ENCODE results near the gene MCTP1. TPM values are rescaled to one million over a fixed set of nuclear protein-coding genes. Genes with fewer than 3 reads are reported as not detected.
A peak's percentile ranks its signal among the peaks of the same experiment; 100 is the strongest.

MCTP1 gene
- total and polyA plus RNA-seq, 8 donors = 4.4 to 55.1 (median 5.9) TPM

DNA sequence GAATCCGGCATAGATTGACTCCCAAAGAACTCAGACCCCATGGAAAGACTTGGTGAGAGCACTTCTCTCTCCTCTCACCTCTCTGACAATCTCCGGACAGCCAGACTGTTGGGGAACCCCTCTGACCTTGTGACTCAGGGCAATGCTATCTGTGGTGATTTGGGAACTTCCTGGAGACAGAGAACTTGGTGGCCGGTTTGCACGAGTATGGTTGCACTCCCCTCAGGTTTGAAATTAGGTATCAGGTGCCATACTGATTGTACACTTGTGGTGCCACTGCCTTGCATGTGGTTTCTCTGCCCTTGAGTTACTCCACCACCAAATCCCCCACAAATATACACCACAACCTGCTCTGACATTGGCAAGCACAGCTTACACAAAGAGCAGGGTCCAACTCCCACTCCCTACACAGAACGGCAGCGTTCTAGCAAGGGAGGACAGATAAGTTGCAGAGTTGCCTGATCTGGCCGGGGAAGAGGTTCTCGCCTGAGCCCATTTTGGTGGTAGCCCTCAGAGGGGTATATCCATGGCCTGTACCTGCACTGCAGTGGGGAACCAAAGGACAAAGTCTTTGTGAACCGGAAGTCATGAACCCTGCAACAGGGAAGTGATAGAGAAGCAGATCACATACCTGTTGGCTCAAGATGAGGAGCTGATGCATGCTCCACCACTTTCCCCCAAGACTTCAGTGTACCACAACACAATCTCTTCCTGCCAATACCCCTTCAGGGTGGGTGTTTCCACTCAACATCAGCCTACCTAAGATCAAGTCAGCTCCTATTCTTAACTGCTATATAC is 255.1 kb downstream of the MCTP1 start:
- Histone ChIP-seq H3K4me1 (peaks cover 0 to 29% of the 10 kb centered on the region in 2 donors), H3K4me3 (no peak overlapping the region), H3K27ac (no peak overlapping the region), H3K9me3 (peaks cover 0 to 10% of the 10 kb centered on the region in 2 donors), H3K27me3 (no peaks in the 10 kb centered on the region), H3K36me3 (no peaks in the 10 kb centered on the region)
- intact Hi-C loops (cut with DNase I) = no loop called here
- TF ChIP-seq, protein P1, sequence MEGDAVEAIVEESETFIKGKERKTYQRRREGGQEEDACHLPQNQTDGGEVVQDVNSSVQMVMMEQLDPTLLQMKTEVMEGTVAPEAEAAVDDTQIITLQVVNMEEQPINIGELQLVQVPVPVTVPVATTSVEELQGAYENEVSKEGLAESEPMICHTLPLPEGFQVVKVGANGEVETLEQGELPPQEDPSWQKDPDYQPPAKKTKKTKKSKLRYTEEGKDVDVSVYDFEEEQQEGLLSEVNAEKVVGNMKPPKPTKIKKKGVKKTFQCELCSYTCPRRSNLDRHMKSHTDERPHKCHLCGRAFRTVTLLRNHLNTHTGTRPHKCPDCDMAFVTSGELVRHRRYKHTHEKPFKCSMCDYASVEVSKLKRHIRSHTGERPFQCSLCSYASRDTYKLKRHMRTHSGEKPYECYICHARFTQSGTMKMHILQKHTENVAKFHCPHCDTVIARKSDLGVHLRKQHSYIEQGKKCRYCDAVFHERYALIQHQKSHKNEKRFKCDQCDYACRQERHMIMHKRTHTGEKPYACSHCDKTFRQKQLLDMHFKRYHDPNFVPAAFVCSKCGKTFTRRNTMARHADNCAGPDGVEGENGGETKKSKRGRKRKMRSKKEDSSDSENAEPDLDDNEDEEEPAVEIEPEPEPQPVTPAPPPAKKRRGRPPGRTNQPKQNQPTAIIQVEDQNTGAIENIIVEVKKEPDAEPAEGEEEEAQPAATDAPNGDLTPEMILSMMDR (IDR thresholded peaks at IDR 0.05) = no peak
- no peak for DNase-seq
- ATAC-seq = no peak

DNA sequence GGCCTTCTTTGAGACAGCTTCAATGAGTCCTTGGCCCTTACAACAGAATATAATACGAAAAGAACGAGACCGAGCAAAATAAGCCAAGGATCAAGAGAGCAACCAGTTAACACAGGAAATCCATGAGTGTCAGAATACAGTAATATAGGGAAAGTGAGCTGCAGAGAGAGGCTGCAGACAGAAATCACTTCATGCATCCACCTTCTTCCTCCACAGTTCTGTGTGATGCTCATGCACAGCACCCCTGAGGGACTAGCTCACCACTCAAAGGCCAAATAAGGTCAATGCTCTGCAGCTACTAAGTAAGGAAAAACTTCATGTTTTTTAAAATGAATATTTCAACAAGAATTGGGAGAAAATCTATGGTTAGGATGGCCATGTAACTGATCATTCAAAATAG is 257.1 kb downstream of the MCTP1 start:
- no peak overlapping the region for H3K4me3 ChIP-seq
- H3K4me1 ChIP-seq = peaks cover 0 to 35% of the 10 kb centered on the region in 2 donors
- intact Hi-C loops (cut with DNase I) = no loop called here
- ATAC-seq = no peak
- H3K9me3 ChIP-seq = no peaks in the 10 kb centered on the region
- H3K36me3 ChIP-seq = no peaks in the 10 kb centered on the region
- TF ChIP-seq, protein P1 (IDR thresholded peaks at IDR 0.05) = no peak
- no peak overlapping the region for H3K27ac ChIP-seq
- no peak for DNase-seq
- no peaks in the 10 kb centered on the region for H3K27me3 ChIP-seq

DNA sequence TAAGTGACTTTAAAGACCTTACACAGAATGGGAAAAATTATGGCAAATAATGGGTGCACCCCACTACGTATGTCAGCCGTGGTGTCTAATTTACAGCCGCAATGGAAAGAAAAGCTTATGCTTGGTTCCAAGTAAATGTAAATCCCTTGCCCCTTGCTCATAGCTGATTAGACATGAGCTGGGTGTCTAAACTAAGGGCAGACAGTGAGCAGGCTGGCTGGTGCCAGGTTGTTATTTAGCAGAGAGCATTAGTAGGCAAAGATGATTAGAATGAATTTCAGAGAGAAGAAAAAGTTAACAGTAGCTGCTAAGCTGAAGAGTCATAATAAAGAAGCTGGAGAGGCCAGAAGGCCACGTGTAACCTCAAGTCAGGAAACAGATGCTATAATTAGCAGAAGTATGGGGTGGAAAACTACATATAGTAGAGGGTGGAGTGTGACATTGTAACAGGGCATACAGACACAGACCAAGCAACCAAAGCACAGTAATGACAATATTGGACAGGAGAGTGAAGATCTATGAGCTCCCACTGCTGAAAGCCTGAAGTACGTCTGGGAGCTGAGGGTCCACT is 257.7 kb downstream of the MCTP1 start:
- Histone ChIP-seq H3K9me3 (no peaks in the 10 kb centered on the region), H3K27me3 (no peaks in the 10 kb centered on the region), H3K4me1 (peaks cover 0 to 35% of the 10 kb centered on the region in 2 donors), H3K27ac (no peak overlapping the region), H3K36me3 (no peaks in the 10 kb centered on the region), H3K4me3 (no peak overlapping the region)
- intact Hi-C loops (cut with DNase I) = no loop called here
- TF ChIP-seq, protein P1 (IDR thresholded peaks at IDR 0.05) = no peak
- no peak for DNase-seq
- ATAC-seq = peak; percentile 75

DNA sequence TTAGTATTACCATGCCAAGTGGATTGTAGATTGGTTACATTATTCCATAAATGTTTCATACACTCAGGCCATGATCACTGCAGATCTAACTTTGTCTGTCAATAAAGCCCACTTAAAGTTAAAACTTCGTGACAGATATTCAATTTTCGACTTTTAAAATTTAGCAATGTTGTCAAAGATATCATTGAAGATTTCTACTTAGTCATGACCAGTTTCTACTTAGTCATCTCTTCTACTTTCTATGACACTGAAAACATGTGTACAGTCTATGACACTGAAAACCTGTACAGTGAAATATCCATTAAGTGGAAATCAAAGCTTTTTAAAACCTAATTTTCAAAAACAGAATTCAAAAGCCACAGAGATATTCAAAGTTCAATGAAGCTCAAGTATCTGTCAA is 258.2 kb downstream of the MCTP1 start:
- ATAC-seq = no peak

More for the DNA sequence above, 258.2 kb downstream of the MCTP1 start:
- no peak overlapping the region for H3K4me3 ChIP-seq
- intact Hi-C loops (cut with DNase I) = no loop called here
- H3K9me3 ChIP-seq = no peaks in the 10 kb centered on the region
- TF ChIP-seq, protein P1 (IDR thresholded peaks at IDR 0.05) = no peak
- H3K27me3 ChIP-seq = no peaks in the 10 kb centered on the region
- DNase-seq = no peak
- H3K36me3 ChIP-seq = no peaks in the 10 kb centered on the region
- H3K4me1 ChIP-seq = peaks cover 0 to 35% of the 10 kb centered on the region in 2 donors
- H3K27ac ChIP-seq = no peak overlapping the region
